H1 (cell line): Measurements from ENCODE around the gene WLS. TPM values are rescaled to one million over a fixed set of nuclear protein-coding genes. Genes with fewer than 3 reads are reported as not detected.

Experiments
- BRCA1 ChIP-seq: IDR thresholded peaks from 2 replicates; pipeline ENCODE4 v1.6.1; 2012; ENCODE audit warnings: low read depth, low read length, improper control_type of control experiment
- CTBP2 ChIP-seq: IDR thresholded peaks from 2 replicates; pipeline ENCODE4 v1.7.0; 2011; ENCODE audit warnings: borderline replicate concordance, mild to moderate bottlenecking, moderate library complexity, mixed read lengths, low read length; ENCODE audit not compliant: insufficient read depth, insufficient read length
- RNF2 ChIP-seq: fragments of 200-900, 300-1000 bp; sonication (generic); IDR thresholded peaks from 2 replicates; pipeline ENCODE4 v1.7.1; 2016; ENCODE audit warnings: borderline replicate concordance, low read depth, mild to moderate bottlenecking, antibody characterized with exemption, low read length; ENCODE audit not compliant: poor library complexity, severe bottlenecking; ENCODE audit errors: missing control alignments
- SIN3A ChIP-seq, 2 experiments: IDR thresholded peaks in 1 of 2; conservative IDR thresholded peaks in 1 of 2; 2 replicates each; pipeline ENCODE4 v1.6.1; 2011 to 2012; ENCODE audit warnings: low read length in 2 of 2, improper control_type of control experiment in 1 of 2, low read depth in 1 of 2, mild to moderate bottlenecking in 1 of 2
- SP1 ChIP-seq: IDR thresholded peaks from 2 replicates; pipeline ENCODE4 v1.6.1; 2011; ENCODE audit warnings: low read depth, low read length
- TAF7 ChIP-seq: optimal IDR thresholded peaks from 2 replicates; pipeline ENCODE3; 2011; ENCODE audit warnings: low read depth, mild to moderate bottlenecking, inconsistent platforms, low read length, moderate library complexity, borderline replicate concordance
- polyA plus RNA-seq, 7 experiments: library from polyadenylated mRNA; depleted of rRNA in 3 of 7; stranded (reverse) in 5 of 7; unstranded in 2 of 7; fragments of >200 nt in 5 of 7; fragments of 200-250 nt in 2 of 7; gene quantifications; 1 replicate in 5 of 7; 2 replicates in 1 of 7; 4 replicates in 1 of 7; pipeline versions ENCODE4 v1.2.1 to v1.2.3, GENCODE V29; 2011 to 2013; ENCODE audit warnings: missing spikeins in 2 of 7, mixed read lengths in 2 of 7
- total RNA-seq: library from RNA; stranded (reverse); fragmentation: NEBNext Ultra II Directional; extraction: Animal tissue kit (Norgen Biotek cat#: 25700); gene quantifications from 2 replicates; pipeline ENCODE4 v1.2.1, GENCODE V29; 2021

Gene WLS
- total and polyA plus RNA-seq, 2 of the 8 experiments (the other 6 are each of a cell fraction or from before 2014, with no cell fraction given), result 1.2 to 2.7 TPM

- TF ChIP-seq RNF2 (no peak), SP1 (no peak), SIN3A (conservative IDR thresholded peaks at IDR 0.05 in 1 of 2, IDR thresholded peaks at IDR 0.05 in 1 of 2; ENCODE audit: low read depth in 1 of 2, low read length in 2 of 2) (no peak), BRCA1 (no peak), CTBP2 (no peak), TAF7 (no peak)
- TF ChIP-seq, all 59 proteins: peak for 0
Measured at GRCh38 chr1:68144856-68145255, 87.5 kb downstream of the WLS start (continued).
